HG03439 (cell line): ENCODE results near the gene PLA2G4F.

Experiments
- ATAC-seq: cut with Tn5 transposase; IDR thresholded peaks from one replicate; pipeline ENCODE4 v1.9.1; 2021; ENCODE audit warnings: mild to moderate bottlenecking, moderate library complexity; ENCODE audit not compliant: unreplicated experiment

Gene PLA2G4F

GRCh38 chr15:42156243-42156922, at the start of gene PLA2G4F:
Gene PLA2G4F (minus strand): TSS chr15:42156636. CDS start chr15:42156549, 87 bp downstream.
- ATAC-seq: no peak

GRCh38 chr15:42203891-42204290, 47.5 kb upstream of the PLA2G4F start:
- ATAC-seq: no peak

- no peak for ATAC-seq
Measured at GRCh38 chr15:42202653-42203052, 46.2 kb upstream of the PLA2G4F start.

- ATAC-seq: no peak
Measured at GRCh38 chr15:42201801-42202200, 45.4 kb upstream of the PLA2G4F start.

GRCh38 chr15:42199126-42199525, 42.7 kb upstream of the PLA2G4F start:
- ATAC-seq: no peak

- ATAC-seq: no peak
Measured at GRCh38 chr15:42198516-42198915, 42.1 kb upstream of the PLA2G4F start.

GRCh38 chr15:42194513-42194912, 38.1 kb upstream of the PLA2G4F start:
- ATAC-seq: no peak

- ATAC-seq: no peak
Measured at GRCh38 chr15:42193383-42193782, 36.9 kb upstream of the PLA2G4F start.

- ATAC-seq: no peak
Measured at GRCh38 chr15:42191610-42192346, 35.3 kb upstream of the PLA2G4F start.

GRCh38 chr15:42190370-42190769, 33.9 kb upstream of the PLA2G4F start:
- ATAC-seq: no peak

GRCh38 chr15:42185801-42186200, 29.4 kb upstream of the PLA2G4F start:
- ATAC-seq: no peak

GRCh38 chr15:42184736-42185135, 28.3 kb upstream of the PLA2G4F start:
- ATAC-seq: no peak

- ATAC-seq: no peak
Measured at GRCh38 chr15:42184296-42184695, 27.9 kb upstream of the PLA2G4F start.

GRCh38 chr15:42182961-42183360, 26.5 kb upstream of the PLA2G4F start:
- no peak for ATAC-seq

- ATAC-seq: no peak
Measured at GRCh38 chr15:42182328-42182886, 26.0 kb upstream of the PLA2G4F start.

GRCh38 chr15:42178056-42178455, 21.6 kb upstream of the PLA2G4F start:
- no peak for ATAC-seq

- no peak for ATAC-seq
Measured at GRCh38 chr15:42175671-42176070, 19.2 kb upstream of the PLA2G4F start.

- no peak for ATAC-seq
Measured at GRCh38 chr15:42172475-42172874, 16.0 kb upstream of the PLA2G4F start.

- ATAC-seq: no peak
Measured at GRCh38 chr15:42171795-42172194, 15.4 kb upstream of the PLA2G4F start.

- ATAC-seq: no peak
Measured at GRCh38 chr15:42171122-42171521, 14.7 kb upstream of the PLA2G4F start.

GRCh38 chr15:42166225-42166940, 9.9 kb upstream of the PLA2G4F start:
- no peak for ATAC-seq
